ENCODE measurements around the gene MYO6. TPM values are rescaled to one million over a fixed set of nuclear protein-coding genes. Genes with fewer than 3 reads are reported as not detected.

MYO6 gene
- total RNA-seq (ENCODE audit: low replicate concordance), result 8.8 and 13.9 TPM in 2 replicates

GRCh38 chr6:75748743-75749538 is at the start of gene MYO6:
TSS of gene MYO6 (plus strand) at chr6:75749239. CDS start at chr6:75817548, 68,309 bp downstream.

Other genes starting within 250 kb of the MYO6 start
- 23.1 and 49.4 TPM in 2 replicates for gene SENP6, start 147.4 kb upstream of the MYO6 start, total RNA-seq (ENCODE audit: low replicate concordance)

Data from smooth muscle cell of the coronary artery (primary cell).